ENCODE data around the gene JHY.

Gene JHY

DNA sequence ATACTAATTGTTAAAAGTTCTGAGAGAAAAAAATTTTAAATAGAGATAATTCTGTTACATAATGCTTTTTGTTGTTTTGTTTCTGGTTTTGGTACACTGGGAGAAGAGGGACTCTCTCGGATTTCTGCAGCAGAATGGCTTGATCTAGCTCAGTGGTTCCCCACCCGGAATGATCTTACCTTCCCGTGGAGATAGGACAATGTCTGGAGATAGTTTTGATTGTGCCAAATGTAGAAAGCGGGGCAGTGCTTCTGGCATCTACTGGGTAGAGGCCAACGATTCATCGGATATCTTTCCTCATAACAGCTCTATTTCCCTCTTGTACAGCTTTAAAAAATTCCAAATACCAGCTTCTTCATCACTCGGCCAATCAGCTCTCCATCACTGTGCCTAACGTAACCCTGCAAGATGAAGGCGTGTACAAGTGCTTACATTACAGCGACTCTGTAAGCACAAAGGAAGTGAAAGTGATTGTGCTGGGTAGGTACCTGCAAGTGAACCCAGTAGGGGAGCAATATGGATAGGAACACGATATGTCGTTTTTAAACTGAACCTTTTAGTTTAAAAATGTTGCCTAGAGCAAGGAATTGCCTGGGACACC, 31.1 kb upstream of the JHY start:
- Histone ChIP-seq H3K4me3 (IDR thresholded peaks at IDR 0.05; ENCODE audit: insufficient read depth, low read depth, low read length) (no peak overlapping the region), H3K27ac (no peak overlapping the region), H4K20me1 (ENCODE audit: insufficient read depth) (no peaks in the 10 kb centered on the region), H3K27me3 (ENCODE audit: insufficient read depth, low read depth) (no peaks in the 10 kb centered on the region), H3K36me3 (ENCODE audit: insufficient read depth) (no peaks in the 10 kb centered on the region), H2AFZ (ENCODE audit: low read depth) (no peak overlapping the region), H3K4me2 (no peak overlapping the region), H3K9ac (no peak overlapping the region), H3K4me1 (ENCODE audit: low read depth, poor library complexity, severe bottlenecking) (no peaks in the 10 kb centered on the region), H3K79me2 (ENCODE audit: insufficient read depth, low read depth) (no peaks in the 10 kb centered on the region)
- TF ChIP-seq, protein P1, sequence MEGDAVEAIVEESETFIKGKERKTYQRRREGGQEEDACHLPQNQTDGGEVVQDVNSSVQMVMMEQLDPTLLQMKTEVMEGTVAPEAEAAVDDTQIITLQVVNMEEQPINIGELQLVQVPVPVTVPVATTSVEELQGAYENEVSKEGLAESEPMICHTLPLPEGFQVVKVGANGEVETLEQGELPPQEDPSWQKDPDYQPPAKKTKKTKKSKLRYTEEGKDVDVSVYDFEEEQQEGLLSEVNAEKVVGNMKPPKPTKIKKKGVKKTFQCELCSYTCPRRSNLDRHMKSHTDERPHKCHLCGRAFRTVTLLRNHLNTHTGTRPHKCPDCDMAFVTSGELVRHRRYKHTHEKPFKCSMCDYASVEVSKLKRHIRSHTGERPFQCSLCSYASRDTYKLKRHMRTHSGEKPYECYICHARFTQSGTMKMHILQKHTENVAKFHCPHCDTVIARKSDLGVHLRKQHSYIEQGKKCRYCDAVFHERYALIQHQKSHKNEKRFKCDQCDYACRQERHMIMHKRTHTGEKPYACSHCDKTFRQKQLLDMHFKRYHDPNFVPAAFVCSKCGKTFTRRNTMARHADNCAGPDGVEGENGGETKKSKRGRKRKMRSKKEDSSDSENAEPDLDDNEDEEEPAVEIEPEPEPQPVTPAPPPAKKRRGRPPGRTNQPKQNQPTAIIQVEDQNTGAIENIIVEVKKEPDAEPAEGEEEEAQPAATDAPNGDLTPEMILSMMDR (conservative IDR thresholded peaks at IDR 0.05; ENCODE audit: low read depth, low read length) = no peak

DNA sequence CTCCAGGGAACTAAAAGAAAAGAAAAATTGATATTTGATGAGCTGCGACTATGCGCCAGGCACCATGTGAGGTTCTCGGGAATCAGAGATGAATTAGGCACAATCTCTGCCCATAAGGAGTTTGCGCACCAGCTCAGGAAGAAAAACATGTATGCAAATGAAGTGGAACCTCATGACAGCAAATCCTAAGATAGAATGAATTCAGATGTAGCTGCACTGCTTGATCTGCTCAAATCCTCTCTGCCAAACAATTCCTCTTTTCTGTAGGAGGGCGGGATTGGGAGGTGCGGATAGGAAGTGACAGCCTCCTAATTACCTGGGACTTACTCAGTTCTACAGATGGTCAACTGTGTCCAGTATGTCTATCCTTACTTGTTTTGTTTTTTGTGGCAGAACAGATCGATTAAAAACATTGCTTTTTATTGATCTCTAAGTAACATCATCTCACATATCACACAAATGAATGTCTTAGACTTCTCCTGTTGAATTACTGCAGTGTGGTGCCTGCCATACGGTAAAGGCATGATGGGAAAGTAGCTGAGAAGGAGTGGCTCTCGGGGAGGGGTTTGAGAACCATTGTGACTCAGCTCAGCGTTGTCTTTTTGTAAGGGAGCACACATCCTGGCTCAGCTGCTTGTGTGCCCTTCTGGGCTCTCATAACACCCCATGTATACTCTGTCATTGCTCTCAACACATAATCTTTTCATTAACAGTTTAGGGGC, 30.3 kb upstream of the JHY start:
- H4K20me1 ChIP-seq (ENCODE audit: insufficient read depth) = no peaks in the 10 kb centered on the region
- H3K4me1 ChIP-seq (ENCODE audit: low read depth, poor library complexity, severe bottlenecking) = no peaks in the 10 kb centered on the region
- H2AFZ ChIP-seq (ENCODE audit: low read depth) = no peak overlapping the region
- no peaks in the 10 kb centered on the region for H3K36me3 ChIP-seq (ENCODE audit: insufficient read depth)
- no peaks in the 10 kb centered on the region for H3K79me2 ChIP-seq (ENCODE audit: insufficient read depth, low read depth)
- H3K27ac ChIP-seq = no peak overlapping the region
- no peaks in the 10 kb centered on the region for H3K27me3 ChIP-seq (ENCODE audit: insufficient read depth, low read depth)
- no peak overlapping the region for H3K4me3 ChIP-seq (IDR thresholded peaks at IDR 0.05; ENCODE audit: insufficient read depth, low read depth, low read length)
- TF ChIP-seq, protein P1 (conservative IDR thresholded peaks at IDR 0.05; ENCODE audit: low read depth, low read length) = no peak
- H3K9ac ChIP-seq = no peak overlapping the region
- no peak overlapping the region for H3K4me2 ChIP-seq

DNA sequence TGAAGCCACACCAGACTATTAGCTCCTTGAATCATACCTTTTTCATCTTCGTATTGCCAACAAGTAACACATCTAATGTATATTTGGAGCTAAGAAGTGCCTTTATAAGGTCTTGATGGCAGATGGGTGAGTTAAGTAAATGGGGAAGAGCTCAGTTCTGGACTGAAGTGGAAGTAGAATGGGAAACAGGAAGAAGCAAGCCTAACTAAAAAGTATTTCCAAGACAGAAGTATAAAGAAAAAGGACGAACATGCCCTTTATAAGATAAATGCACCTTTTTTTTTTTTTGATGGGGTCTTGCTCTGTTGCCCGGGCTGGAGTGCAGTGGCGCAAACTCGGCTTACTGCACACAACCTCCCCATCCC, 29.8 kb upstream of the JHY start:
- no peaks in the 10 kb centered on the region for H3K27me3 ChIP-seq (ENCODE audit: insufficient read depth, low read depth)
- H3K27ac ChIP-seq = no peak overlapping the region
- no peaks in the 10 kb centered on the region for H3K36me3 ChIP-seq (ENCODE audit: insufficient read depth)
- no peak overlapping the region for H3K4me3 ChIP-seq (IDR thresholded peaks at IDR 0.05; ENCODE audit: insufficient read depth, low read depth, low read length)
- H3K9ac ChIP-seq = no peak overlapping the region
- no peaks in the 10 kb centered on the region for H3K4me1 ChIP-seq (ENCODE audit: low read depth, poor library complexity, severe bottlenecking)
- no peak overlapping the region for H2AFZ ChIP-seq (ENCODE audit: low read depth)
- H3K79me2 ChIP-seq (ENCODE audit: insufficient read depth, low read depth) = no peaks in the 10 kb centered on the region
- TF ChIP-seq, protein P1 (conservative IDR thresholded peaks at IDR 0.05; ENCODE audit: low read depth, low read length) = no peak
- H4K20me1 ChIP-seq (ENCODE audit: insufficient read depth) = no peaks in the 10 kb centered on the region
- no peak overlapping the region for H3K4me2 ChIP-seq

DNA sequence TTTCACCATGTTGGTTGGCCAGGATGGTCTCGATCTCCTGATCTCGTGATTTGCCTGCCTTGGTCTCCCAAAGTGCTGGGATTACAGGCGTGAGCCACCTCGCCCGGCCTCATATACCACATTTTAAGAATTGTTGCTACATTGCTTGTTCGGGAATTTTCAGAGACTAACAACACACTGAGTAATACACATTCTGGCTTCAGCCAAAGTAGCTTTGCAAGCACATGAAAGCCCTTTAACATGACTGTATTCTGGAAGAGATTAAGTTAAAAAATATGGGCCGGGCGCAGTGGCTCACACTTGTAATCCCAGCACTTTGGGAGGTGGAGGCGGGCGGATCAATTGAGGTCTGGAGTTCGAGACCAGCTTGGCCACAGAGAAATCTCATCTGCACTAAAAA, 29.3 kb upstream of the JHY start:
- Histone ChIP-seq H3K4me1 (ENCODE audit: low read depth, poor library complexity, severe bottlenecking) (no peaks in the 10 kb centered on the region), H3K36me3 (ENCODE audit: insufficient read depth) (no peaks in the 10 kb centered on the region)
- TF ChIP-seq, protein P1 (conservative IDR thresholded peaks at IDR 0.05; ENCODE audit: low read depth, low read length) = no peak

More for the DNA sequence above, 29.3 kb upstream of the JHY start:
- Histone ChIP-seq H2AFZ (ENCODE audit: low read depth) (no peak overlapping the region), H3K79me2 (ENCODE audit: insufficient read depth, low read depth) (no peaks in the 10 kb centered on the region), H3K9ac (no peak overlapping the region), H3K27ac (no peak overlapping the region), H3K4me2 (no peak overlapping the region), H3K27me3 (ENCODE audit: insufficient read depth, low read depth) (no peaks in the 10 kb centered on the region), H3K4me3 (IDR thresholded peaks at IDR 0.05; ENCODE audit: insufficient read depth, low read depth, low read length) (no peak overlapping the region), H4K20me1 (ENCODE audit: insufficient read depth) (no peaks in the 10 kb centered on the region)
